HuH-7.5 (cell line): ENCODE measurements around the gene COL26A1.
"Not testable (repeated sequence)": the region's sequence is repeated elsewhere in the genome, so short reads cannot be mapped to it uniquely, and the experiment has no call there.

Experiments
- DNase-seq: peaks from one replicate; pipeline ENCODE4 v3.0.0; 2011; ENCODE audit warnings: low spot score

COL26A1 gene

DNA sequence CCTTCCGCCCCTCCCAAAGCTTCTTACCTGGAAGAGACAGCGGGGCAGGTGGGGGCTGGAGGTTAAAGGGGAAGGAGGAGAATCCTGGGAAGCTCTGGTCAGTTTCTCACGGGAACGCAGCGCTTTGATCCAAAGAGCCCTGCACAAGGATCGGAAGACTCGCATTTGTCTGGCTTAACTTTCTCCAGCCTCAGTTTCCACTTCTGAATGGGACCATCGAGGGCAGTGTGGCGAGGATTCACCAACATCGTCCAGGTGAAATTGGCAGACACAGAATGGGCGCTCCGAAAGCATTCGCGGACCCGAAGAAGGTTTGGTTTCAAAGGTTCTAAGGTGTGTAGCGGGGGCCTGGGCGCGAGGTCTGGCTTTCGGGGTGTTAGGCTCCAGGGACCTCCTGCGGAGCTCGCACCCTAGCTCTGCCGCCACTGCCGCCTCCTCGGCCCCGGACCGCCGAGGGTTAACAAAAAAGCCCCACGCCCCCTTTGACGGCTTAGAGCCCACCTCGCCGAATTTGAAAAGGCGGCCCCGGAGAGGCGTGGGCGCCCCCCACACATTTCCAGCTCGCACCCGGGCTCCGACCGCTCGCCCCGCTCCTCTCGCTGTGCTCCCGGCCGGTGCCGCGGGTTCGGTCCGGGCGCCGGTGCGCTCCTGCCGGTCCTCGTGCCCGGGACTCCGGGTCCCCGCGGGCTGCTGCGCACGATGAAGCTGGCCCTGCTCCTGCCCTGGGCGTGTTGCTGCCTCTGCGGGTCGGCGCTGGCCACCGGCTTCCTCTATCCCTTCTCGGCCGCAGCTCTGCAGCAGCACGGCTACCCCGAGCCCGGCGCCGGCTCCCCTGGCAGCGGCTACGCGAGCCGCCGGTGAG is at the start of gene COL26A1:
Gene COL26A1 (plus strand): TSS at position 542 of the 862 bp plus-strand sequence. CDS start 158 bp downstream, at position 700.
- peak; percentile 41 for DNase-seq

DNA sequence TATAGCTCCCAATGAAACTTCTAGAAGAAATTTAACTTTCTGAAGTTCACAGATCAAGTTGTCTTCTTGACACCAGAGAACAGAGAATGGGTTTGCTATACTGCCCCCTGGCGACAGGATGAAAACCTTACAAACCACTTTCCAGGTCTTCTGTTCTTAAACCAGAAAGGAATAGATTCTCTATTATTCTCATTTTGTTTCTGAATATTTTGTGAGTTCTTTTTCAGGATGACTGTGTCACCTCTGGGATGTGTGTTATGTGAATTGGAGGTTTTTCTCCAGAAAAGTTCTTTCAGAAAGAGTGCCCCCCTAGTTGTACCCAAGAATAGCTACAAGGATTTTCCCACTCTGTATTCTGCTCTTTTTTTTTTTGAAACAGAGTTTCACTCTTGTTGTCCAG is 47.3 kb upstream of the COL26A1 start:
- DNase-seq = peak; percentile 38

DNA sequence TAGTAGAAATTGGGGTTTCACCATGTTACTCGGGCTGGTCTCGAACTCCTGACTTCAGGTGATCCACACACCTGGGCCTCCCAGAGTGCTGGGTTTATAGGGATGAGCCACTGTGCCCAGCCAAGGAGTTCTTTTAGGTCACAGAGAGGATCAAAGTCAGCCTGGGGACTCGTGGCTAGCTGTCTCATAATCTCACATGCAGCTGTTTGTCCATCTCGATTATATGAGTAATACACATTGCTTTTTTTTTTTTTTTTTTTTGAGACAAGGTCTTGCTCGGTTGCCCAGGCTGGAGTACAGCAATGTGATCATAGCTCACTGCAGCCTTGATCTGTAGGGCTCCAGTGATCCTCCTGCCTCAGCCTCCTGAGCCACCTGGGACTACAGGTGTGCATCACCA is 43.3 kb upstream of the COL26A1 start:
- DNase-seq = no peak

DNA sequence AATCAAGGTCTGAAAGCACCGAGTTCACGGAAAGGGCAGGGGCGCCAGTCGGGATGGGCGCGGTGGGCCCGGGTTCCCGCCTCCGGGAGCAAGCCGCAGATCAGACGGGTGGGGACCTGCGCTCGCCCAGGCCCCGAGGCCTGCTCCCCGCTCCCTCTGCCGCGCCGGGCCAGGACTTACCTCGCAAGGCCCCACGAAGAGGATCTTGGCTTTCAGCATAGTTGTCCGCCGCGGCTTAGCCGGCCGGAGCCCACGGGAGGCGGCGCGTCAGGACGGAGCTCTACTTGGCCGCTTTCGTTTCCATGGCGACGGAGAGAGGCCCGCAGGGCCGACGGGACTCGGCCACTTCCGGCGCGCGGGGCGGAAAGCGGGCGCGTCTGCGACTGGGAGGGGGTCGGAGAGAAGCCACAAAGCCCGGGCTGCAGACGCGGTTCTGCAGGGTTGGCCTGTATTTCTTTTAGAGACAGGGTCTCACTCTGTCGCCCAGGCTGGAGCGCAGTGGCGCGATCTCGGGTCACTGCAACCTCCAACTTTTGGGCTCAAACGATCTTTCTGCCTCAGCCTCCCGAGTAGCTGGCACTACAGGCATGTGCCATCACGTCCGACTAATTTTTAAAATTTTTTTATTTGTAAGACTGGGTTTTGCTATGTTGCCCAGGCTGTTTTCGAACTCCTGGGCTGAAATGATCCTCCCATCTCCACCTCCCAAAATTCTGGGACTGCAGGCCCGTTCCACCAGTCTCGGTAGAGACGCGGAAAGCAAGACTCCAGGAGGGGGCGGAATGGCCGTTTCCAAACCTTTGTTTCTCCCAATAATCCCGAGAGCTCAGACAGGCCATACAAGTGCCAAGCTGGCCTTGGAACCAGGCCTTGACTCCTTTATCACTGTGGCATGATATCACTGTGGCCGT is 40.9 kb upstream of the COL26A1 start, which contains the start of gene IFT22:
Gene IFT22 (minus strand): TSS at position 322 of the 911 bp plus-strand sequence. CDS start 103 bp downstream, at position 219.
- peak; percentile 89 for DNase-seq

DNA sequence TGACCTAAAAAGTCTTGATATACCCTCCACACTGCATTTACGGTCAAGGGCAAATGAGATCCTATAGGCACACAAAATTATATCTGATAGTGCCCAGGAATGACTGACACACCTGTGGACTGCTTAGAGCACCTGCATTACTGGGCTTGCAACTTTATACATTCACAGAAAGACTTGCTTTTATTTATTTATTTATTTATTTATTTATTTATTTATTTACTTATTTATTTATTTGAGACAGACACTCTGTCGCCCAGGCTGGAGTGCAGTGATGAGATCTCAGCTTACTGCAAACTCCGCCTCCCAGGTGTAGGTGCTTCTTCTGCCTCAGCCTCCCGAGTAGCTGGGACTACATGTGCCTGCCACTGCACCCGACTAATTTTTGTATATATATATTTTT is 34.5 kb upstream of the COL26A1 start:
- no peak for DNase-seq

DNA sequence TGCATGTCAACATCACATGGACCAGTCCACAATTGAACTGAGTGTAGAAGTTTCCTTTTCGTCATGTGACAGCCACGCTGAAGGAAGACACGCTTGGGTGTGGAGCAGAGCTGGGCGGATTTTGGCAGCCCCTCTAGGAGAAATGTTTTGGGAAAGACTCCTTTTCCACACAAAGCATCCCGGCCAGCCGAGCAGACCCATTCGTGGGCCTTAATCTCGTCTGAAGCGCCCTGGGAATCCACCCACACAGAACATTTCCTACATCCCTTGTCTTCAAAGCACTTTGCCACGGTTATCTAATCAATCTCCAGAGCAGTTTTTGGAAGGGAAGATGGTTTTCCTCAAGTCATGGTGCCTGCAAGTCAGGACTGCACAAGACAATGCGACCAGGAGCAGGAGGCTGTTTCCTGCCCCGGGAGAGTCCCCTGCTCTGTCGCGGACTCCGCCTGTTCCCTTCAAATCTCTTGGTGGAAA is 32.6 kb upstream of the COL26A1 start:
- DNase-seq = no peak

DNA sequence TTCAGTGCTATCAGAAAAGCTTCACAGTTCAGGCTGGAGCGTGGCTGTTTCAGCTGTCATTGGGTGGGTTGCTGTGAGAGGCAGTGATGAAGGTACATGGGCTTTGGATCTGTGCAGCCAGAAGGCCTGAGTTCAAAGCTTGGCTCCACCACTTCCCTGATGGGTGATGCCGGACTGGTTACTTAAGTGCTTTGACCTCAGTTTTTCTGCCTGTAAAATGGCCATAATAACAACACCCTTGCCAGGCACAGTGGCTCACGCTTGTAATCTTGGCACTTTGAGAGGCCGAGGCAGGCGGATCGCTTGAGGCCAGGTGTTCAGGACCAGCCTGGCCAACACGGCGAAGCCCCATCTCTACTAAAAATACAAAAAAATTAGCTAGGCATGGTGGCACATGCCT is 30.6 kb upstream of the COL26A1 start:
- DNase-seq = no peak

DNA sequence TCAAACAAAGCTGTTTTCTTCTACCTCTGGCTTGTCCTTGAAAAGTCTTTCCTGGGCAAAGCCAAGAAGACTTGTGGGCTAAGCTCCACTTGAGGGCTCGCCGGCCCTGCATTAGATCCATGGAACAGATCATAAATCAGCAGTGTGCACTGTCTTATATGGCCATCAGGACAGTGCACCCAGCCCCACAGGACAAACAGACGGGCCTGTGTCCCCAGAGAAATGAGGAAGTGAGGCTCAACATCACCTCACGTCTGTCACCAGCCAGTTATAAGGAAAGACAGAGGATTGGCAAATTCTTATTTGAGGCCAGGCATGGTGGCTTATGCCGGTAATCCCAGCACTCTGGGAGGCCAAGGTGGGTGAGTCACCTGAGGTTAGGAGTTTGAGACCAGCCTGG is 28.8 kb upstream of the COL26A1 start:
- no peak for DNase-seq

DNA sequence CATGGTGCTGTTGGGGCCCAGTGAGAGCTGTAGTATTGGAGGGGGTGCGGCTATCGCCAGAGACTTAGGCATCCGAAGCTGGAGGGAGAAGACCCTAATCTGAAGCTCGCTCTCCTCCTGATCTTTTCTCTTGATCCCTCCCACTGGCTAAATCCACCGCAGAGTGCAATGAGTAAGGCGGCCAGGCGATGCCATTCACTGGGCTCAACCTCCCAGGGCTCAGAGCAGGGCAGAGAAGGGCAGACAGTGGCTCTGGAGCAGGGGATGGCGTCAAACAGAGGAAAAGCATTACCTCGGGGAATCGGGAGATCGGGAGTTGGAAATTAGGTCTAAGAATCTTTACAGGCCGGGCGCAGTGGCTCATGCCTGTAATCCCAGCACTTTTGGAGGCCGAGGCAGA is 22.3 kb upstream of the COL26A1 start:
- no peak for DNase-seq

DNA sequence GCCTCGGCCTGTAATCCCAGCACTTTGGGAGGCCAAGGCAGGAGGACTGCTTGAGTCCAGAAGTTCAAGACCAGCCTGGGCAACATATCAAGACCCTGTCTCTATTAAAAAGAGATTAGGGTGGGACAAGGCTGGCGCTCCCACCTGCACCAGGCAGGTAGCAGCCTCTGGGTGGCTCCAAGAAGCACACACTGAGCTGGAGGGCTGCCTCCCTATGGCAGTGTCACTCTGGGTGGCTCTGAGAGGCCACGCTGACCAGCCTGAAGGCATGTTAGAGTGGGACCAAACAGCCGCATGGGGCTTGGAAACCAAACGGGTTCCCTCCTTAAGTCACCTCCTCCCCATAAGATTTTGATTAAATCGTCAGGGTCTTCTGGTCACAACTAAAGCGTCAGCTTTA is 19.8 kb upstream of the COL26A1 start:
- no peak for DNase-seq

DNA sequence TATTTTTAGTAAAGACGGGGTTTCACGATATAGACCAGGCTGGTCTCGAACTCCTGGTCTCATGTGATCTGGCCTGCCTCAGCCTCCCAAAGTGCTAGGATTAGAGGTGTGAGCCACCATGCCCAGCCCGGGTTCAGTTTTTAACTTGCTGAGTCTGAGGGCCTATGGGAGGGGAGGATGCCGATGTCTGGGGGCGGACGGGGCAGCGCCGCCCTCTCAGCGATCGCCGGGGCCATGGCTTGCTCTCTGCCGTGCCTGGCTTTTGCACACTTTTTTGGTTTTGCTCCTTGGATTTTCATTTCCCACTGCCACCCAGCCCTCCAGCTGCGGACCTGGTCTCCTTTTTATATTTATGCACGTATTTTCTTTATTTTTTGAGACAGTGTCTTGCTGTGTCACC is 15.2 kb upstream of the COL26A1 start:
- DNase-seq = no peak

DNA sequence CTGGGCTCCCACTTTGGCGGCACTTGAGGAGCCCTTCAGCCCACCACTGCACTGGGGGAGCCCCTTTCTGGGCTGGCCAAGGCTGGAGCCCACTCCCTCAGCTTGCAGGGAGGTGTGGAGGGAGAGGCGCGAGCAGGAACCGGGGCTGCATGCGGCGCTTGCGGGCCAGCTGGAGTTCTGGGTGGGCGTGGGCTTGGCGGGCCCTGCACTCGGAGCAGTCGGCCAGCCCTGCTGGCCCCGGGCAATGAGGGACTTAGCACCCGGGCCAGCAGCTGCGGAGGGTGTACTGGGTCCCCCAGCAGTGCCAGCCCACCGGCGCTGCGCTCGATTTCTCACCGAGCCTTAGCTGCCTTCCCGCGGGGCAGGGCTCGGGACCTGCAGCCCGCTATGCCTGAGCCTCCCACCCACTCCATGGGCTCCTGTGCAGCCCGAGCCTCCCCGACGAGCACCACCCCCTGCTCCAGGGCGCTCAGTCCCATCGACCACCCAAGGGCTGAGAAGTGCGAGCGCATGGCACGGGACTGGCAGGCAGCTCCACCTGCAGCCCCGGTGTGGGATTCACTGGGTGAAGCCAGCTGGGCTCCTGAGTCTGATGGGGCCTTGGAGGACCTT is 14.1 kb upstream of the COL26A1 start:
- not testable (repeated sequence) for DNase-seq

DNA sequence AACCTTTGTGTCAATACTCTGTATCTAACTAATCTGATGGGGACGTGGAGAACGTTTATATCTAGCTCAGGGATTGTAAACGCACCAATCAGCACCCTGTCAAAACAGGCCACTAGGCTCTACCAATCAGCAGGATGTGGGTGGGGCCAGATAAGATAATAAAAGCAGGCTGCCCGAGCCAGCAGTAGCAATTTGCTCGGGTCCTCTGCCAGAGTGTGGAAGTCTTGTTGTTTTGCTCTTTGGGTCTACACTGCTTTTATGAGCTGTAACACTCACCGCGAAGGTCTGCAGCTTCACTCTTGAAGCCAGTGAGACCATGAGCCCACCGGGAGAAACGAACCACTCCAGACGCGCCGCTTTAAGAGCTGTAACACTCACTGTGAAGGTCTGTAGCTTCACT is 13.4 kb upstream of the COL26A1 start:
- not testable (repeated sequence) for DNase-seq

DNA sequence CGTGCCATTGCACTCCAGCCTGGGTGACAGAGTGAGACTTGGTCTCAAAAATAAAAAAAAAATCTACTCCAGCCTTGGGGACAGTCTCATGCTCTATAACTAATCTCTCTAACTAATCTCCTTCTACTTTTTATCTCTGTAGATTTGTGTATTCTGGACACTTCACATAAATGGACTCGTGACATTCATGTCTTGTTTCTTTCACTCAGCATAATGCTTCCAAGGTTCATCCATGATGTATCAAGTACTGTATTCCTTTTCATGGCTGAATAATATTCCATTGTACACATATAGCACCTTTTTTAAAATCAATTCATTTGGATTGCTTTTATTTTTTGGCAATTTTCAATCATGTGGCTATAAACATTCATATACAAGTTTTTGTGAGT is 9.8 kb upstream of the COL26A1 start:
- DNase-seq = no peak

DNA sequence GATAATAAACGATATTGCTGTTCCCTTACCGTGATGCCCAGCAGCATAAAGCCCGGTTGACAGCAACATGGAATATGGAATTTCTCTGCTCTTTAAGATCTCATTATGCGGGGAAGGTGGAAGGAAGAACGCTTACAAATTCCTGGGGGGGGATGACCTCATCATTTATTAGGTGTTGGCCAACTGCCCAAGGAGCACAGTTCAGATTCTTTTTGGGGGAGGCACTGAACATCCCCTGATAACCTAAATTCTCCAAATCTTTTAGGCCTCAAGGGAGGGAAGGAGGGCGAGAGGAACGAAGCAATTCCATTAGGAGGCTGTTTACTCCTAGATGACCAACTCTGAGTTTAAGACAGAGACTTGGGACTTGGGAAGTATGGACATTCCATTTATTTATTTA is 5.2 kb upstream of the COL26A1 start:
- DNase-seq = no peak

DNA sequence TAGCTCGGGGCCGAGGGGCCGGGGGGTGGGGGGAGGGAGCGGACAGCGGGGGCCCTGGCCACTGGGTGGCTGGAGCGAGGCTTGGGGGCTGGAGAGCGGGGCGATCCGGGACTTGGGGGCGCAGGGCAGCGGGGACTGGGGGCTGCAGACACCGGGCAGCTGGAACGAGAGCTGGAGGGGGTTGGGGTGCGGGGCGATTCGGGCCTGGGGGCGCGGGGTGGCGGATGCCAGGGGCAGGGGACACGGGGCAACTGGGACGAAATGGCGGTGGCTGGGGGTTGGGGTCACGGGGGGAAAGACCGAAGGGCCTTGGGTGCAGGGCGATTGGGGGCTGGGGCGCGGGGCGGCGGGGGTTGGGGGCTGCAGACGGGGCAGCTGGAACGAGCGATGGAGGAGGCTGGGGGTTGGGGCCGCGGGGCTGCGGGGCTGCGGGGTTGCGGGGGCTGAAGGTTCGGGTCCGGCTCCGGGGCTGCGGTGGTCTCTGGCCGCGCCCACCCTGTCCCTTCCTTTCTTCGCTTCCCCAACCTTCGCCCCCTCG is 590 bp downstream of the COL26A1 start:
- DNase-seq = peak; percentile 75

DNA sequence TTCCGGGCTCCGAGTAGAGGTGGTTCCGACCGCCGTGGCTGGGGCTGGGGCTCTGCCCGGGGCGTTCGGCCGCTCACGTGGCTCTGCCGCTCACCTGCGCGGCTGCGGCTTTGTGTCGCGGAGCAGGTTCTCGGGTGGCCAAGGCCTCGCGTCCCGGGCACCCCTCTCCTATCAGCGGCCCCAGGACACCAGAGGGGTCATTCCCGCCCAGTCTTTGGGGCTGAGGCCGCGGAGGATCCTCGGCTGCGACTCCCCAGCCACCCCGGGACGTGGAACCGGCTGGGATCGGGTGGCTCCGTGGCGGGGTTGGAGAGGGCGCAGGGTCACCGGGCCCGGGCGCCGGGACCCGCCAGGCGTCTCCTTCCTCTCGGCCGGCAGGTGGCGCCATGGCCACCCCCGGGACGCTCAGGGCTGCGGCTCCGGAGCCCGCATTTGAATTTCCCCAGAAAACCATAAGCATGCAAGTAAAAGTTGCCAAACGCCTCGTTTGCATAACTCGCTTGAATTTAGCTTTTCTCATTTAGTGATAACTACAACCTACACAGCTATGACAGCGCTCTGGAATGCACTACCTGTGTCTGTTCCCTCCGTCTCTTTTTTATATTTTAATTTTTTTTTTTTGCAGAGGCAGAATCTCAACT is 1.2 kb downstream of the COL26A1 start:
- peak; percentile 90 for DNase-seq

DNA sequence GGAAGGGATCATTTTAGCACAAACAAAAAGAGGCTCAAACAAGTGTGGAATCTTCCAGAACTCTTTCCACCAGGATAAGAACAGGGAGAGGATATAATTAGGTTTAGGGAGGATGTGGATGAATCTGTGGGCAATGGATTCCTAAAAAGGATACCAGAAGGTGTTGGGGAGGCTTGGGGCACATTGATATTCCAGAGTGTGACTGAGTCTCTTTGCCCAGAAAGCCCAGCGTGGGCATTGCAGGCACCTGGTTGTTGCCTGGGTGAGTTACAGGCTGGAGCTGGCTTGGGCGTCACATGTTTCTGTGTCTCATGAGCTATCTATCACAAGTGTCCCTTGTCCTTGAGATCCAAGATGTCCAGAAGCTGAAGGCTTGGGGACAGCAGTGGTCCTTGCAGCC is 3.3 kb downstream of the COL26A1 start:
- DNase-seq = no peak

DNA sequence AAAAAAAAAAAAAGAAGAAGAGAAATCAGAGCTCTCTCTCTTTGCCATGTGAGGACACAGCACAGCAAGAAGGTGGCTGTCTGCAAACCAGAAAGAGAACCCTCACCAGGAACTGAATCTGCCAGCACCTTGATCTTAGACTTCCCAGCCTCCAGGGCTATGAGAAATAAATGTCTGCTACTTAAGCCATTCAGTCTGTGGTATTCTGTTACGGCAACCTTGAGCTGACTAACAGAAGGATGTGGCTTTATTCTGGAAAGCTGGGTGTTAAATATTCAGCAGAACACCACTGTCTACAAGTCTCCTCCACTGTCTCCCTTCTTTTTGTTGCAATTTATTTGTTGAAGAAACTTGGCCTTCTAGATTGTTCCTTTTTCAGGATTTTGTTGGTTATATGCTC is 5.0 kb downstream of the COL26A1 start:
- DNase-seq = no peak

DNA sequence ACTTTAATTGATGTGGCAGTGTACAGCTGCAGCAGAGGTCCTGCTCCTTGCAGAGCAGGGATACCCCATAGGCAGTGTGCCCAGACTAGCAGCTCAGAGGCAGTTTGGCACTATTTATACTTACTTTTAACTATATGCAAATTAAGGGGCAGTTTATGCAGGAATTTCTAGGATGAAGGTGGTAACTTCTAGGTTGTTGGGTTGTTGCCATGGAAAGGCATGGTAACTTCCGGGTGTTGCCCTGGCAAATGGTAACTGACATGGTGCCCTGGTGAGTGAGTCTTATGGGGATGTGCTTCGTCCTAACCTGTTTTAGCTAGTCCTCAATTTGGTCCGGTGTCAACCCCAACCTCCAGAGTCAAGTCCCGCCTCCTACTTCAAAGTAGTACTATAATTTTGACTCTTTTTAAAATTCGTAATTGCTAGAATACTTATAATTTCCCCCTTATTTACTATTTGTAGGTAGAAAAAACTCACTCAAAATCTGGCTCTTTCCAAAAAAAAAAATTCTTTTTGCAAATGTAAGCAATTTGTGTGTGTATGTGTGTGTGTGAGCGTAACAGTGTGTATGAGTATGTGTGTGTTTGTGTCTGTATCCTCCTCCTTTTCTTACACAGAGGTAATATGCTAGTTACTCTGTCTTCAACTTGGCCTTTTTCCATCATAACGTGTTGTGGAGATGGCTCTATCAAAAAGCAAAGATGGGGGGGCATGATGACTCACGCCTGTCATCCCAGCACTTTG is 5.9 kb downstream of the COL26A1 start:
- no peak for DNase-seq

DNA sequence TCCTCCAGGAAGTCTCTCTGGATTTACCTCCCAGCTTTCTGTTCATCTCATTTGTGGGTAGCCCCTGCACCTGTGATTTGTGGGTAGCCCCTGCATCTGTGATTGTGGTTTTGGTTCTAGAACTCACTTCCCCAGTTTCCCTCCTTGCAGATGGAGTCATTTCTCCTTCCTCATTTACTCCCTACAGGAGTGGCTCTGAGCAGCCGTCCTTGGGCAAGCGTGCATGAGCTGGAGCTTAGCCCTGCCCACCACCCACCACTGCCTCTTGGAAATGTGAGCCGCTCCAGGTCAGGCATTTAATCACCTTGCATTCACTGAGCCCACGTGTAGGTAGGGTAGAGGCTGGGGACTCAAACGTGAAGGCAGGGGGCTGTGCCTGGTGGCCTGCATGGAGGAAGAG is 8.2 kb downstream of the COL26A1 start:
- DNase-seq = no peak
